WTC11 (cell line): ENCODE results near the gene RFPL3. TPM values are rescaled to one million over a fixed set of nuclear protein-coding genes. Genes with fewer than 3 reads are reported as not detected.
A peak's percentile ranks its signal among the peaks of the same experiment; 100 is the strongest.

Experiments
- ATAC-seq: fragments of 200-7000 bp; cut with Tn5 transposase; 2 replicates; pipeline ENCODE4 v1.10.0; 2021; ENCODE audit warnings: mild to moderate bottlenecking, moderate library complexity
- CTCF ChIA-PET: fragments of 300-600 bp; sonication (Branson Sonifier 250); formaldehyde crosslinking; loops from one replicate; lab custom pipeline; 2021; ENCODE audit warnings: antibody characterized with exemption; lab: Charles Lee
- POLR2A ChIA-PET: fragments of 350-600 bp; sonication (Branson Sonifier 250); formaldehyde crosslinking; loops from one replicate; lab custom pipeline; 2021; ENCODE audit warnings: antibody characterized with exemption; lab: Charles Lee
- DNase-seq: peaks from one replicate; pipeline ENCODE4 v3.0.0; 2021; ENCODE audit warnings: low spot score
- H3K27ac Mint-ChIP-seq: 2 replicates; pipeline ENCODE4 v1.8.0; 2021; ENCODE audit warnings: mixed read lengths
- H3K27me3 Mint-ChIP-seq: 2 replicates; pipeline ENCODE4 v1.8.0; 2021; ENCODE audit warnings: low read depth, mild to moderate bottlenecking, moderate library complexity, mixed read lengths
- H3K36me3 Mint-ChIP-seq: 2 replicates; pipeline ENCODE4 v1.8.0; 2021; ENCODE audit warnings: mixed read lengths
- H3K4me1 Mint-ChIP-seq: 2 replicates; pipeline ENCODE4 v1.8.0; 2022; ENCODE audit warnings: mixed read lengths
- H3K4me3 Mint-ChIP-seq: 2 replicates; pipeline ENCODE4 v1.8.0; 2021; ENCODE audit warnings: mild to moderate bottlenecking, moderate library complexity, mixed read lengths
- H3K9me3 Mint-ChIP-seq: 2 replicates; pipeline ENCODE4 v1.8.0; 2021; ENCODE audit warnings: mixed read lengths
- ATF1 ChIP-seq: sonication (generic); formaldehyde crosslinking; IDR thresholded peaks from 2 replicates; pipeline ENCODE4 v1.8.1; 2023; ENCODE audit warnings: mild to moderate bottlenecking, moderate library complexity, missing genetic modification reagents
- EMX1 ChIP-seq: fragments of 250-450 bp; sonication (Bioruptor Pico); IDR thresholded peaks from 2 replicates; pipeline ENCODE4 v1.8.0; 2021; ENCODE audit warnings: mild to moderate bottlenecking
- ETV6 ChIP-seq: sonication (generic); formaldehyde crosslinking; IDR thresholded peaks from 2 replicates; pipeline ENCODE4 v1.8.1; 2022; ENCODE audit warnings: mild to moderate bottlenecking, missing genetic modification reagents
- FOXP4 ChIP-seq: sonication (generic); formaldehyde crosslinking; IDR thresholded peaks from 2 replicates; pipeline ENCODE4 v1.8.0; 2022; ENCODE audit warnings: mild to moderate bottlenecking, missing genetic modification reagents
- HMGA2 ChIP-seq: fragments of 250-450 bp; sonication (Bioruptor Pico); IDR thresholded peaks from 2 replicates; pipeline ENCODE4 v1.4.0; 2021; ENCODE audit warnings: mild to moderate bottlenecking, moderate library complexity
- IRF2 ChIP-seq: sonication (generic); formaldehyde crosslinking; IDR thresholded peaks from 2 replicates; pipeline ENCODE4 v1.8.0; 2022; ENCODE audit warnings: low read depth, missing genetic modification reagents, borderline replicate concordance
- KAT7 ChIP-seq: sonication (generic); formaldehyde crosslinking; IDR thresholded peaks from 2 replicates; pipeline ENCODE4 v1.8.1; 2023; ENCODE audit warnings: missing genetic modification reagents, mild to moderate bottlenecking, borderline replicate concordance
- NFATC4 ChIP-seq: fragments of 250-450 bp; sonication (Bioruptor Pico); IDR thresholded peaks from 2 replicates; pipeline ENCODE4 v1.9.0; 2021; ENCODE audit warnings: mild to moderate bottlenecking
- NR1H2 ChIP-seq: sonication (generic); formaldehyde crosslinking; IDR thresholded peaks from 2 replicates; pipeline ENCODE4 v1.9.0; 2021; ENCODE audit warnings: mild to moderate bottlenecking, moderate library complexity, missing genetic modification reagents
- SMAD3 ChIP-seq: sonication (generic); formaldehyde crosslinking; IDR thresholded peaks from 2 replicates; pipeline ENCODE4 v1.8.0; 2022; ENCODE audit warnings: missing genetic modification reagents, mild to moderate bottlenecking, borderline replicate concordance
- SOX15 ChIP-seq: fragments of 250-450 bp; sonication (Bioruptor Pico); IDR thresholded peaks from 2 replicates; pipeline ENCODE4 v1.9.0; 2021; ENCODE audit warnings: mild to moderate bottlenecking
- SP1 ChIP-seq: sonication (generic); formaldehyde crosslinking; conservative IDR thresholded peaks from 2 replicates; pipeline ENCODE4 v1.8.1; 2022; ENCODE audit warnings: missing genetic modification reagents
- ZMAT4 ChIP-seq: fragments of 250-450 bp; sonication (Bioruptor Pico); IDR thresholded peaks from 2 replicates; pipeline ENCODE4 v1.9.0; 2021; ENCODE audit warnings: mild to moderate bottlenecking
- ZNF416 ChIP-seq: fragments of 250-450 bp; sonication (Bioruptor Pico); IDR thresholded peaks from 2 replicates; pipeline ENCODE4 v1.9.0; 2021; ENCODE audit warnings: mild to moderate bottlenecking, inconsistent platforms
- total RNA-seq: library from RNA; stranded (reverse); gene quantifications from 3 replicates; pipeline ENCODE4 v1.2.3, GENCODE V29; 2021
- TF ChIP-seq, protein P1 (sequence below): fragments of 200-600 bp; IDR thresholded peaks from 2 replicates; pipeline ENCODE4 v1.8.0; 2022; ENCODE audit warnings: antibody characterized with exemption
- TF ChIP-seq, protein P2 (sequence below): sonication (generic); formaldehyde crosslinking; IDR thresholded peaks from 2 replicates; pipeline ENCODE4 v1.8.1; 2022; ENCODE audit warnings: low read depth, mild to moderate bottlenecking, moderate library complexity, missing genetic modification reagents, borderline replicate concordance
- TF ChIP-seq, protein P3 (sequence below): sonication (generic); formaldehyde crosslinking; IDR thresholded peaks from 2 replicates; pipeline ENCODE4 v1.8.1; 2023; ENCODE audit warnings: mild to moderate bottlenecking, missing genetic modification reagents, moderate library complexity

Gene RFPL3
- total RNA-seq, 1 experiment from 2014 or later, result not detected

- peak; percentile 82 for DNase-seq
- H3K27ac Mint-ChIP-seq, result no peak overlapping the region
- TF ChIP-seq ATF1 (CRISPR knock-in tag) (no peak), ZNF416 (no peak), KAT7 (CRISPR knock-in tag) (no peak), SP1 (CRISPR knock-in tag) (peak; percentile 35; the same call in 1 of the 2 replicates), ETV6 (CRISPR knock-in tag) (0 out of 2 replicates have a peak, but pooled peaks have one; percentile 33)
- TF ChIP-seq, protein P1, sequence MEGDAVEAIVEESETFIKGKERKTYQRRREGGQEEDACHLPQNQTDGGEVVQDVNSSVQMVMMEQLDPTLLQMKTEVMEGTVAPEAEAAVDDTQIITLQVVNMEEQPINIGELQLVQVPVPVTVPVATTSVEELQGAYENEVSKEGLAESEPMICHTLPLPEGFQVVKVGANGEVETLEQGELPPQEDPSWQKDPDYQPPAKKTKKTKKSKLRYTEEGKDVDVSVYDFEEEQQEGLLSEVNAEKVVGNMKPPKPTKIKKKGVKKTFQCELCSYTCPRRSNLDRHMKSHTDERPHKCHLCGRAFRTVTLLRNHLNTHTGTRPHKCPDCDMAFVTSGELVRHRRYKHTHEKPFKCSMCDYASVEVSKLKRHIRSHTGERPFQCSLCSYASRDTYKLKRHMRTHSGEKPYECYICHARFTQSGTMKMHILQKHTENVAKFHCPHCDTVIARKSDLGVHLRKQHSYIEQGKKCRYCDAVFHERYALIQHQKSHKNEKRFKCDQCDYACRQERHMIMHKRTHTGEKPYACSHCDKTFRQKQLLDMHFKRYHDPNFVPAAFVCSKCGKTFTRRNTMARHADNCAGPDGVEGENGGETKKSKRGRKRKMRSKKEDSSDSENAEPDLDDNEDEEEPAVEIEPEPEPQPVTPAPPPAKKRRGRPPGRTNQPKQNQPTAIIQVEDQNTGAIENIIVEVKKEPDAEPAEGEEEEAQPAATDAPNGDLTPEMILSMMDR, result peak; percentile 68
- TF ChIP-seq, all 79 proteins: peak for 3
- POLR2A ChIA-PET, result no interaction called here
- Mint-ChIP-seq H3K4me3 (no peak overlapping the region), H3K36me3 (no peaks in the 10 kb centered on the region), H3K4me1 (peaks cover 5% of the 10 kb centered on the region), H3K9me3 (no peaks in the 10 kb centered on the region), H3K27me3 (no peaks in the 10 kb centered on the region)
- CTCF ChIA-PET, result interaction anchor here (0.6 to 2.5 kb wide), 18 partner anchors 10 to 927 kb away, joined by 3 to 19 read pairs (median 3); partner anchors contain the start of gene RFPL2
- ATAC-seq, result peak; percentile 96
Measured at GRCh38 chr22:32378707-32379272, 21.1 kb downstream of the RFPL3 start.

GRCh38 chr22:32380991-32381390 is 23.3 kb downstream of the RFPL3 start:
- Mint-ChIP-seq H3K9me3 (no peaks in the 10 kb centered on the region), H3K4me3 (no peak overlapping the region)
- POLR2A ChIA-PET, result no interaction called here

DNA sequence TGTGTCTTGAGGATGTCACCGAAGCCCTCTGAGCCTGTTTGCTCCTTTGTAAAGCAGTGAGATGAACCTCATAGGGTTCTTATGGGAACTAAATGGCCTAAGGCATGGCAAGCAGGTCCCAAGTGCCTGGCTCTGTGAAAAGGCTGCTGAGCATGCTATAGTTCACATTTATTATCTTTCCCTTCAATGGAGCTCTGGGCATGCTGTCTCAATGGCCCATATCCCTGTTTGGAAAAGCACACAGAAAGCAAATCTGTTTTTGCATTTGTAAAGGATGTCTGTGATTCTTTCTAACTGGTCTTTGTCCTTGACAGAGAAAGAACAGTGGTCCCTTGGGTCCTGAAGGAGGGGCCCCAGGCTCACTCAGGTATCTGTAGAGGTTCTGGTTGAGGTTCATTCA is 28.0 kb downstream of the RFPL3 start:
- Mint-ChIP-seq H3K4me3 (no peak overlapping the region), H3K9me3 (no peaks in the 10 kb centered on the region), H3K36me3 (peaks cover 39% of the 10 kb centered on the region), H3K4me1 (no peaks in the 10 kb centered on the region)
- POLR2A ChIA-PET, result no interaction called here
- no peak for ATAC-seq
- TF ChIP-seq IRF2 (CRISPR knock-in tag), result no peak
- TF ChIP-seq, all 79 proteins: peak for 0
- no peak for DNase-seq
- CTCF ChIA-PET, result interaction anchor here (1.2 to 1.5 kb wide), 2 partner anchors 88 to 178 kb away, joined by 3 to 9 read pairs; partner anchors contain the start of gene FBXO7
- Mint-ChIP-seq H3K27me3 (no peaks in the 10 kb centered on the region), H3K27ac (no peak overlapping the region)

More at GRCh38 chr22:32380991-32381390, 23.3 kb downstream of the RFPL3 start:
- Mint-ChIP-seq H3K27me3 (no peaks in the 10 kb centered on the region), H3K36me3 (peaks cover 6% of the 10 kb centered on the region), H3K27ac (no peak overlapping the region), H3K4me1 (peaks cover 5% of the 10 kb centered on the region)
- DNase-seq (no peak), ATAC-seq (no peak)
- TF ChIP-seq FOXP4 (CRISPR knock-in tag) (no peak), SMAD3 (CRISPR knock-in tag) (no peak), SOX15 (no peak), NR1H2 (no peak), SP1 (CRISPR knock-in tag) (no peak), NFATC4 (CRISPR knock-in tag) (no peak), ZMAT4 (no peak), HMGA2 (no peak), EMX1 (CRISPR knock-in tag) (no peak)
- TF ChIP-seq, protein P2, sequence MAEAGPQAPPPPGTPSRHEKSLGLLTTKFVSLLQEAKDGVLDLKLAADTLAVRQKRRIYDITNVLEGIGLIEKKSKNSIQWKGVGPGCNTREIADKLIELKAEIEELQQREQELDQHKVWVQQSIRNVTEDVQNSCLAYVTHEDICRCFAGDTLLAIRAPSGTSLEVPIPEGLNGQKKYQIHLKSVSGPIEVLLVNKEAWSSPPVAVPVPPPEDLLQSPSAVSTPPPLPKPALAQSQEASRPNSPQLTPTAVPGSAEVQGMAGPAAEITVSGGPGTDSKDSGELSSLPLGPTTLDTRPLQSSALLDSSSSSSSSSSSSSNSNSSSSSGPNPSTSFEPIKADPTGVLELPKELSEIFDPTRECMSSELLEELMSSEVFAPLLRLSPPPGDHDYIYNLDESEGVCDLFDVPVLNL (CRISPR knock-in tag), result no peak
- TF ChIP-seq, protein P3, sequence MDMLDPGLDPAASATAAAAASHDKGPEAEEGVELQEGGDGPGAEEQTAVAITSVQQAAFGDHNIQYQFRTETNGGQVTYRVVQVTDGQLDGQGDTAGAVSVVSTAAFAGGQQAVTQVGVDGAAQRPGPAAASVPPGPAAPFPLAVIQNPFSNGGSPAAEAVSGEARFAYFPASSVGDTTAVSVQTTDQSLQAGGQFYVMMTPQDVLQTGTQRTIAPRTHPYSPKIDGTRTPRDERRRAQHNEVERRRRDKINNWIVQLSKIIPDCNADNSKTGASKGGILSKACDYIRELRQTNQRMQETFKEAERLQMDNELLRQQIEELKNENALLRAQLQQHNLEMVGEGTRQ (CRISPR knock-in tag), result no peak
- CTCF ChIA-PET, result no interaction called here
